GM12891 (cell line): ENCODE results near the gene CALN1.

Experiments
- DNase-seq: peaks from one replicate; pipeline ENCODE4 v3.0.0; 2011; ENCODE audit warnings: low spot score; ENCODE audit not compliant: insufficient read length
- FAIRE-seq: peaks from 2 replicates; lab custom pipeline; 2011; peaks lifted over from hg19 to GRCh38; lab: Jason Lieb, UNC
- PAX5 ChIP-seq: IDR thresholded peaks from 2 replicates; pipeline ENCODE4 v1.6.1; 2011; ENCODE audit warnings: low read length, moderate library complexity, mild to moderate bottlenecking; ENCODE audit not compliant: insufficient read depth, severe bottlenecking
- POLR2A ChIP-seq: IDR thresholded peaks from 2 replicates; pipeline ENCODE4 v1.6.1; 2011; ENCODE audit warnings: low read depth, low read length, control low read depth
- POLR2AphosphoS5 ChIP-seq: IDR thresholded peaks from 2 replicates; pipeline ENCODE4 v1.6.1; 2011; ENCODE audit warnings: low read depth, low read length, control low read depth
- POU2F2 ChIP-seq: IDR thresholded peaks from 2 replicates; pipeline ENCODE4 v1.6.1; 2011; ENCODE audit warnings: low read depth, mild to moderate bottlenecking, control low read depth, low read length, moderate library complexity
- SPI1 ChIP-seq: IDR thresholded peaks from 2 replicates; pipeline ENCODE4 v1.6.1; 2011; ENCODE audit warnings: low read depth, low read length, control low read depth
- TAF1 ChIP-seq: IDR thresholded peaks from 2 replicates; pipeline ENCODE4 v1.6.1; 2011; ENCODE audit warnings: low read depth, low read length, control low read depth

Gene CALN1

DNA sequence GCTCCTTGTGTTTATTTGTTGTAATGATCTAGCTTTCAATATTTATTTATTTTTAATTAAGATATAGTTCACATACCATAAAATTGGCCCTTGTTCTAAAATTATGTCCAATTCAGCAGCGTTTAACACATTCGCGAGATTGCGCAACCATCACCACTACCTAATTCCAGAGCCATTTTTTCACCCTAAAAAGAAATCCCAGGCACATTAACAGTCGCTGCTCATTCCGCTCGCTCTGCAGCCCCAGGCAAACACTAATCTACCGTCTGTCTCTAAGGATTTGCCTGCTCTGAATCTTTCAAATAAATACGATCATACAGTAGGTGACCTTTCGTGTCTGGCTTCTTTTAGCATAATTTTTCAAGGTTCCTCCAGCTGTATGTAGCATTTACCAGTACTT is 616.7 kb downstream of the CALN1 start:
- DNase-seq (no peak), FAIRE-seq (no peak)
- no peak for TF ChIP-seq POU2F2
- TF ChIP-seq PAX5 = no peak
- TF ChIP-seq POLR2A = no peak

DNA sequence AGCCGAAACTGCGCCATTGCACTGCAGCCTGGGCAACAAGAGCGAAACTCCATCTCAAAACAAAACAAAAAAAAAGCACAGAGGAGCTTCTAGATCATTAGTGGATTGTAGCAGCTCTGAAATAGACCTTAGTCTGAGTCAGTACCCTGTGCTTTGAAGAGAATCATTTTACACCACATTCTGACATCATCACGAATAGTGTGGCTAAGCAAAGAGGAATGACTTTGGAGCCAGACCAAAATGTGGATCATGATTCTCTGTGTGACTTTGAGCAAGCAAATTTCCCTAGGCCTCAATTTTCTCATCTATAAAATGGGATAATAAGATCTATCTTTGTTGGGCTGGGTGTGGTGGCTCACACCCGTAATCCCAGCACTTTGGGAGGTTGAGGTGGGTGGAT is 618.9 kb downstream of the CALN1 start:
- no peak for FAIRE-seq
- no peak for DNase-seq
- no peak for TF ChIP-seq POLR2A
- TF ChIP-seq POU2F2 = no peak
- TF ChIP-seq SPI1 = no peak
- no peak for TF ChIP-seq TAF1
- no peak for TF ChIP-seq POLR2AphosphoS5

DNA sequence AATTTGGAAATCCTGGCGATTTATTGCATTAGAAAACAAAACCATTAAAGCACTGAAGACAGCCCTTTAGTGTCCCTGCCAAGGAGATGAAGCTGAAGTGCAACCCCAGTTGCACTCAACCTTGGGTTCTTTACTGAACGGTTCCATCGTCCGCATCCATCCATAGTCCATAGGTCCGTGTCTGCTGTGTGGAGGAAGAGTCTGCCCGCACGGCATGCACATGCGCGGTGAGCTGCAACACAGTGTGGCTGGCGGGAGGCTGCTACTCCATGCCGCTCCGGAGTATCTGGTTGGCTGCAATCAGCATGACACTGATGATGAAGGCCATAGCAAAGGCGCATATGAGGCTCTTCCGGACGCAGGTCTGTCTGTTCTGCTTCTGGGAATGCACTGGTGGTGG is 624.6 kb downstream of the CALN1 start:
- TF ChIP-seq TAF1 (no peak), POLR2A (no peak), POLR2AphosphoS5 (no peak), SPI1 (no peak), POU2F2 (no peak), PAX5 (no peak)
- DNase-seq = no peak
- FAIRE-seq = no peak

DNA sequence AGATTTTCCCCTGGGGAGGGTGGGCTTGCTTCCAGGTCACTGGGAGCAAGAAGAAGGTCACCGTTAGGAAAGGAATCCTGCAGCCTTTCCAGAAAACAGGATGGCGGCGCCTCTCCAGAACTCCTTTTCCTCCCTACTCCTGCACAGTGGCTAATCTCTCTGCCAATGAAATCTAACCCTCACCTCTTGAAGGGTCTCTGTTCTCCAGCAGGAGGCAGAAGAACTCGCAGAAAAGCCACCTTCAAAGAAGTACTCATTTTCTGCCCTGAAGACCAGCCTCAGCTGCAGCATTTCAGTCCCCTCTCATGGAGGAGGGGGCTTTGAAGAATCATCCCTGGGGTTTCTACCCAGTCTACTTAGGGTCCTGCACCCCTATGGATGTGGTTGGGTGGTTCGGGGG is 626.9 kb downstream of the CALN1 start:
- FAIRE-seq (no peak), DNase-seq (no peak)
- TF ChIP-seq POLR2AphosphoS5 = no peak
- no peak for TF ChIP-seq TAF1
- TF ChIP-seq POU2F2 = no peak
- no peak for TF ChIP-seq POLR2A
- TF ChIP-seq SPI1 = no peak
- TF ChIP-seq PAX5 = no peak

DNA sequence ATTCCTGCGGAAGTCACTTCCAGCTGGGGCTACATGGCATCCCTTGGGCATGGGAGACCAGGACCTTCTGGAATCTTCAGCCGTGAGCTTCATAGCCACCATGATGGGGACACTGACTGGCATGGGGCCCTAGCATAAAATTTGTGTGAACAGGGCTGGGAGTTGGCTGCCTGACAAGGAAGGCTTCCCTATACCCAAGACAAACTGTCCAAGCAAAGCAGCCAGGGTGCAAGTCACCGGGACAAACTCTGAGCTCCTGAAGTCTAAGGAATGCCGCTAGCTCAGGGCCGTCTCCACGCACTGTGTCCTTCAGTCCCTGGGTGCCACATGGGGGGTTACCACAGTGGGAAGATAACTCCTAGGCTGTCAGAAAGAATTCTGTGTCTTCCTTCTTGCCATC is 627.4 kb downstream of the CALN1 start:
- DNase-seq (no peak), FAIRE-seq (no peak)
- TF ChIP-seq POU2F2 (no peak), POLR2AphosphoS5 (no peak), PAX5 (no peak), POLR2A (no peak), TAF1 (no peak), SPI1 (no peak)

DNA sequence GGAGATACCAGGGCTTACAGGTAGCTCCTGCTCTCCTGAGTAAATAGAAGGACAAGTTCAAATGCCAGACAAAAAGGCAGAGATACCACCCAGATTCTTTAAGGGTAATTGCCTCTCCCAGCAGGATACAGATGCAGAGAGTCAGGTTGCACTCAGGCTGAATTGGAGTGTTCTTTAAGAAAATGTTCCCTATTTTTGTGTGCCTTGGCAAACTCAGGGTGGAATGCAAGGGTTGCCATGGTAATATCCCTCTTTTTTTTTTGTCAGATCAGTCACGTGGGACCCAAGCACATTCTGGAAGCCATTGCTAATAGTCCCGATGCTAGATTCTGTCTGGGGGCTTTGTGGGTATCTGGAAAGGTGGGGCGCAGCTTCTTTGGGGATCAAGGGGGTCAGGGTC is 628.0 kb downstream of the CALN1 start:
- DNase-seq = no peak
- TF ChIP-seq PAX5 (no peak), POLR2AphosphoS5 (no peak), TAF1 (no peak), POU2F2 (no peak), POLR2A (no peak), SPI1 (no peak)

DNA sequence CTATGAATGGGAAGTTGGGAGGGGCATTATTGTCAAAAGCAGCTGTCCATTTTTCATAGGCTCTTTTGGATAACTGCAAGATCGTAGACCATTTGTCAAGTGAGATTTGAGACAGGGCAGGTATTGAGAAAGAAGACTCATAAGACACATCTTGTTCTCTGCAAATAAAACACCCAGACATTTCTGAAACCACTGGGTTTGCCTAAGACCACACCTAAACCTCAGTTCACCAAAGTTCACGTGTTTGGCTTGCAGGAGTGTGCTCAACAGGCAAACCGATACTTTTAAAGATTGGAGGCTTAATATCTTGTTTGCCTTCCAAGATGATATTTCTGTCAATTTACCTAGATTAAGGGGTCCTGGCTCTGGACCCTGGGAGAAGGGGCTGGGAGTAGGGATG is 628.4 kb downstream of the CALN1 start:
- FAIRE-seq = no peak
- DNase-seq = no peak
- TF ChIP-seq SPI1 (no peak), PAX5 (no peak), POLR2A (no peak), POLR2AphosphoS5 (no peak), POU2F2 (no peak), TAF1 (no peak)

More for the DNA sequence above, 628.0 kb downstream of the CALN1 start:
- FAIRE-seq = no peak

DNA sequence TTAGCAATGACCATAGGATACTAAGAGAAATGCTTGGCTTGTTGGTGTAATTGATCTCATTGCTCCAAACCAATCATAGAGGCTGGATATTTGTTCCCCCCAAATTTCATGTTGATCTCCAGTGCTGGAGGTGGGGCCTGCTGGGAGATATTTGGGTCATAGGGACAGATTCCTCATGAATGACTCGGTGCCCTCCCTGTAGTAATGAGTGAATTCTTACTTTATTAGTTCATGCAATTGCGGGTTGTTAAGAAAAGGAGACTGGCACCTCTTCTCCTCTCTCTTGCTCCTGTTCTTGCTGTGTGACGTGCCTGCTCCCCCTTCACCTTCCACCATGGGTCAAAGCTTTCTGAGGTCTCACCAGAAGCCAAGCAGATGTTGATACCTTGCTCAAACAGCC is 630.1 kb downstream of the CALN1 start:
- TF ChIP-seq SPI1 (no peak), PAX5 (no peak), TAF1 (no peak), POLR2AphosphoS5 (no peak), POU2F2 (no peak), POLR2A (no peak)
- no peak for FAIRE-seq

DNA sequence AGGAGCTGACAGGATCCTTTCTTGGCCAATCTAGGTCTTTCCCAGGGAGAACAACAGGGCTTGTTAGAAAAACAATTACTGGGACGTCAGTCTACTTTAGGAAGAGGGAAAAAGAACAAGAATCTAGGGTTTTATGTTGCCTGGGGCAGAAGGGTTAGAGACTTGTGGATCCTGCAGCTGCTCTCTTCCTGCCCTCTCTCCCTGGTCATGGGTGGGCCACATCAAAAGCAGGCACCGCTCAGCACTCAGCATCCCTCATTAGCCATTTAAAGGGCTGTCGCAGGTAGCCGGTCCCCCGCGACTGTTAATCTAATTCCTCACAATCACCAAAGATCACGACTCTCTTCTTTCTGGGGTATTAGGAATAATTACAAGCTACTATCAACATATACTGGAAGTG is 631.9 kb downstream of the CALN1 start:
- no peak for TF ChIP-seq POU2F2
- TF ChIP-seq TAF1 = no peak
- FAIRE-seq = no peak
- no peak for DNase-seq

More for the DNA sequence above, 630.1 kb downstream of the CALN1 start:
- DNase-seq = no peak

DNA sequence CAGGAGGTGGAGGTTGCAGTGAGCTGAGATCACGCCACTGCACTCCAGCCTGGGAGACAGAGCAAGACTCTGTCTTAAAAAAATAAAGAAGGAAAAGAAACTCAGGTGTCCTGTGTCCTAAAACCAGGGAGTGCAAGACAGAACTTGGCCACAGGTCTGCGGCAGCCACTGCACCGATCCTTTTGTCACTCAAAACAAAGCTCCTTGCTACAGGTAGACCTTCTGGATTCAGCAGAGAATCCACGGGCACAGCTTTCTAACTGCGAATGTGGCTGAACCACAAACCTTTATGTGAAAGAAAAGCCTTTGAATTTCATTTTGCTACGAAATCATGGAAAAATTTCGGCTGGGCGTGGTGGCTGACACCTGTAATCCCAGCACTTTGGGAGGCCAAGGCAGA is 634.9 kb downstream of the CALN1 start:
- TF ChIP-seq POU2F2 (no peak), POLR2AphosphoS5 (no peak), SPI1 (no peak), PAX5 (no peak), TAF1 (no peak), POLR2A (no peak)
- no peak for FAIRE-seq

DNA sequence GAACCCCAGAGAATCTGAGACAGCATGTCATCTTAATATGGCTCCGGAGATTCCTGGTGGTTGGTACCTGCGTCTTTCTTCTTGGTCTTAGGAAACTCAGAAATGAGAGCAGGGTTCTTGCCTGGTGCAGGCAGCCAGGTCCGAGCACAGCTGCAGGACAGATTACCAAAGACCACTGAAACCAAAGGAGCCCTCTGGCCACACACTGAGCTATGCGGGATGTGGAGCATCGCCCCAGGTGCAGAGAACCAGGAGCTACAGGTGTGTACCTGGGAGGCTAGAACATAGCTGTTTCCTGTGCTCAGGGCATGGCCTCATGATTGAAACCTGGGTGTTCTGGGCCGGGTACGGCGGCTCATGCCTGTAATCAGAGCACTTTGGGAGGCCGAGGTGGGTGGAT is 635.4 kb downstream of the CALN1 start:
- no peak for TF ChIP-seq SPI1
- TF ChIP-seq TAF1 = no peak
- no peak for TF ChIP-seq POU2F2
- no peak for TF ChIP-seq POLR2A
- no peak for TF ChIP-seq POLR2AphosphoS5
- no peak for TF ChIP-seq PAX5
- no peak for FAIRE-seq
- DNase-seq = no peak

More for the DNA sequence above, 634.9 kb downstream of the CALN1 start:
- no peak for DNase-seq

DNA sequence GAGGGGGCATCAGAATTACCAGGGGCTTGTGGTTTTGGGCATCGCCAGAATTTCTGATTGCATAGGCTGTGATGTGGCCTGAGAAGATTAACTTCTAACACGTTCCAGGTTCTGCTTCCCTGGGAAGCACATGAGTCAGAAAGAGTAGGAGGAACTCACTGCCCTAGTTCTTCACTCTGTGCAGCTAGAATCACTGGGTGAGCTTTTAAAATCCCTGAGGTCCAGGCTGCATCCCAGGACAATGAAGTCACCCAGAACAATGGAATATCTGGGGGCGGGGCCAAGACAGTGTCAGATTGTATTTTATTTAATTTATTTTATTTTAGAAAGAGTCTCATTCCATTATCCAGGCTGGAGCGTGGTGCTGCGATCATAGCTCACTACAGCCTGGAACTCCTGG is 636.5 kb downstream of the CALN1 start:
- DNase-seq (no peak), FAIRE-seq (no peak)
- TF ChIP-seq PAX5 (no peak), POLR2AphosphoS5 (no peak), TAF1 (no peak), POU2F2 (no peak), POLR2A (no peak), SPI1 (no peak)
